GM19240 (cell line): ENCODE data around the gene PRR35.

ENCODE experiments used
- DNase-seq: peaks from one replicate; pipeline ENCODE4 v3.0.0; 2011; ENCODE audit warnings: low spot score; ENCODE audit not compliant: insufficient read length

PRR35 gene

GRCh38 chr16:546909-547770, 13.1 kb upstream of the PRR35 start:
- DNase-seq: no peak

- DNase-seq: no peak
Observed at GRCh38 chr16:548586-548985, 11.6 kb upstream of the PRR35 start.

GRCh38 chr16:549544-550263, 10.5 kb upstream of the PRR35 start:
- DNase-seq: no peak

- DNase-seq: no peak
Observed at GRCh38 chr16:551210-551609, 9.0 kb upstream of the PRR35 start.

GRCh38 chr16:552171-552570, 8.0 kb upstream of the PRR35 start:
- no peak for DNase-seq

- no peak for DNase-seq
Observed at GRCh38 chr16:553601-554296, 6.4 kb upstream of the PRR35 start.

GRCh38 chr16:554297-554621, 5.9 kb upstream of the PRR35 start:
- DNase-seq: no peak

GRCh38 chr16:554640-555365, 5.4 kb upstream of the PRR35 start:
- no peak for DNase-seq

GRCh38 chr16:555528-556473, 4.4 kb upstream of the PRR35 start:
- DNase-seq: no peak

- DNase-seq: no peak
Observed at GRCh38 chr16:556474-557173, 3.6 kb upstream of the PRR35 start.

GRCh38 chr16:557463-558297, 2.5 kb upstream of the PRR35 start:
- DNase-seq: no peak

GRCh38 chr16:558298-559020, 1.7 kb upstream of the PRR35 start:
- DNase-seq: no peak

- no peak for DNase-seq
Observed at GRCh38 chr16:559021-559380, 1.2 kb upstream of the PRR35 start.

GRCh38 chr16:559411-560203, 587 bp upstream of the PRR35 start:
- no peak for DNase-seq

- no peak for DNase-seq
Observed at GRCh38 chr16:560701-561412, 663 bp downstream of the PRR35 start.

- no peak for DNase-seq
Observed at GRCh38 chr16:561413-561794, 1.2 kb downstream of the PRR35 start.
